ENCODE results near the gene OR6M1. TPM values are rescaled to one million over a fixed set of nuclear protein-coding genes. Genes with fewer than 3 reads are reported as not detected.

OR6M1 gene
- total RNA-seq, 2 experiments from 2014 or later = not detected

DNA sequence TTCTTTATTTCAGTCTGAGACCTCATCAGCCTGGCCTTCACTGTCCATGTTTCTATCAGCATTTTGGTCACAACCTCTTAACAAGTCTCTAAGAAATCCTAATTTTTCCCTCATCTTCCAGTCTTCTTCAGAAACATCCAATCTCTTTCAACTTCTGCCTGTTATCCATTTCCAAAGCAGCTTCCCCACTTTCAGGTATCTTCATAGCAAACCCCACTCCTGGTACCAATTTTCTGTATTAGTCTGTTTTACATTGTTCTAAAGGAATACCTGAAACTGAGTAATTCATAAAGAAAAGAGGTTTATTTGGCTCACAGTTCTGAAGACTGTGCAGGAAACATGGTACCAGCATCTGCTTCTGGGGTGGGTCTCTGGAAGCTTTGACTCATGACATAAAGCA lies 43.7 kb downstream of the OR6M1 start:
- Mint-ChIP-seq H3K9me3 (peaks cover 19% of the 10 kb centered on the region), H3K4me1 (ENCODE audit: low read depth) (no peaks in the 10 kb centered on the region), H3K27ac (no peak overlapping the region), H3K4me3 (no peak overlapping the region), H3K27me3 (peaks cover 8% of the 10 kb centered on the region), H3K36me3 (ENCODE audit: low read depth) (no peaks in the 10 kb centered on the region)
- TF ChIP-seq, protein P1, sequence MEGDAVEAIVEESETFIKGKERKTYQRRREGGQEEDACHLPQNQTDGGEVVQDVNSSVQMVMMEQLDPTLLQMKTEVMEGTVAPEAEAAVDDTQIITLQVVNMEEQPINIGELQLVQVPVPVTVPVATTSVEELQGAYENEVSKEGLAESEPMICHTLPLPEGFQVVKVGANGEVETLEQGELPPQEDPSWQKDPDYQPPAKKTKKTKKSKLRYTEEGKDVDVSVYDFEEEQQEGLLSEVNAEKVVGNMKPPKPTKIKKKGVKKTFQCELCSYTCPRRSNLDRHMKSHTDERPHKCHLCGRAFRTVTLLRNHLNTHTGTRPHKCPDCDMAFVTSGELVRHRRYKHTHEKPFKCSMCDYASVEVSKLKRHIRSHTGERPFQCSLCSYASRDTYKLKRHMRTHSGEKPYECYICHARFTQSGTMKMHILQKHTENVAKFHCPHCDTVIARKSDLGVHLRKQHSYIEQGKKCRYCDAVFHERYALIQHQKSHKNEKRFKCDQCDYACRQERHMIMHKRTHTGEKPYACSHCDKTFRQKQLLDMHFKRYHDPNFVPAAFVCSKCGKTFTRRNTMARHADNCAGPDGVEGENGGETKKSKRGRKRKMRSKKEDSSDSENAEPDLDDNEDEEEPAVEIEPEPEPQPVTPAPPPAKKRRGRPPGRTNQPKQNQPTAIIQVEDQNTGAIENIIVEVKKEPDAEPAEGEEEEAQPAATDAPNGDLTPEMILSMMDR (IDR thresholded peaks at IDR 0.05) = no peak
- no peak for DNase-seq
- ChIA-PET POLR2A (no interaction called here), CTCF (no interaction called here)
- ATAC-seq = no peak
- intact Hi-C loops (cut with micrococcal nuclease) = no loop called here

DNA sequence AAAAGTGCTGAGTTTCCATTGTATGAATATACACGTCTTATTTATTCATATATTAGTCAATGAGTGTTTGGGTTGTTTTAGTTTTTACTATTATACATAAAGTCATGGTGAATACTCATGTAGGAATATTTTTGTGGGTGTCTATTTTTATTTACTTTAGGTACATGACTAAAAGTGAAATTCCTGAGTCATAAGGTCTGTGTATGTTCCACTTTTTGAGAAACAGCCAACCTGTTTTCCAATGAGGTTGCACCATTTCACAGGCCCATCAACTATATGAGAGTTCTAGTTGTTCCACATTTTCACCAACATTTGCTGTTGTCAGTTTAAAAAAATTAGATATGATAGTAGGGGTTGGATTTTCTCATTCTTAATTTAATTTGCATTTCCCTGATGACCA lies 45.3 kb downstream of the OR6M1 start:
- TF ChIP-seq, protein P1 (IDR thresholded peaks at IDR 0.05) = no peak
- no peaks in the 10 kb centered on the region for H3K4me1 Mint-ChIP-seq (ENCODE audit: low read depth)
- no peak overlapping the region for H3K27ac Mint-ChIP-seq
- ATAC-seq = no peak
- POLR2A ChIA-PET = no interaction called here
- H3K4me3 Mint-ChIP-seq = no peak overlapping the region
- H3K27me3 Mint-ChIP-seq = peaks cover 8% of the 10 kb centered on the region
- CTCF ChIA-PET = no interaction called here
- intact Hi-C loops (cut with micrococcal nuclease) = no loop called here
- DNase-seq = no peak
- H3K36me3 Mint-ChIP-seq (ENCODE audit: low read depth) = no peaks in the 10 kb centered on the region
- H3K9me3 Mint-ChIP-seq = peaks cover 19% of the 10 kb centered on the region

DNA sequence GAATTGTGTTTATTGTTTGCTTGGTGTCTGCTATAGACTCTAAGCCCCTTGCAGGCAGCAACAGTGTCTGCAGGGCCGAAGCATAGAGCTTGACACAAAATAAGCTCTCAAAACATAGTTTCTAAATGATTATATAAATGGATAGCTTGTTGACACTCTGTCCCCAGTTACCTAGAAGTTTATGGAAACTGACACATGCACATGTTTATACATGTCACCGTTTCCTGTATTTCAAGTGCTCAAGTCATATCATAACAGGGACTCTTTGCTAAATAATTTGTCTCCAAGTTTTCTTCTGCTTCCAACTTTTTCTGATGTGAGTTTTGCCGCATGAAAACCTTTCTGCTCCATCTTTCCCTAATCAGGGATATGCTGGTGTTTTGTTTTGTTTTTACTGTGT lies 48.2 kb downstream of the OR6M1 start:
- H3K9me3 Mint-ChIP-seq = peaks cover 12% of the 10 kb centered on the region
- H3K36me3 Mint-ChIP-seq (ENCODE audit: low read depth) = no peaks in the 10 kb centered on the region
- H3K27me3 Mint-ChIP-seq = peaks cover 12% of the 10 kb centered on the region
- ChIA-PET POLR2A (no interaction called here), CTCF (no interaction called here)
- DNase-seq (no peak), ATAC-seq (no peak)
- no peak overlapping the region for H3K4me3 Mint-ChIP-seq
- TF ChIP-seq, protein P1 (IDR thresholded peaks at IDR 0.05) = no peak
- intact Hi-C loops (cut with micrococcal nuclease) = no loop called here
- peaks cover 11% of the 10 kb centered on the region for H3K4me1 Mint-ChIP-seq (ENCODE audit: low read depth)
- no peak overlapping the region for H3K27ac Mint-ChIP-seq

DNA sequence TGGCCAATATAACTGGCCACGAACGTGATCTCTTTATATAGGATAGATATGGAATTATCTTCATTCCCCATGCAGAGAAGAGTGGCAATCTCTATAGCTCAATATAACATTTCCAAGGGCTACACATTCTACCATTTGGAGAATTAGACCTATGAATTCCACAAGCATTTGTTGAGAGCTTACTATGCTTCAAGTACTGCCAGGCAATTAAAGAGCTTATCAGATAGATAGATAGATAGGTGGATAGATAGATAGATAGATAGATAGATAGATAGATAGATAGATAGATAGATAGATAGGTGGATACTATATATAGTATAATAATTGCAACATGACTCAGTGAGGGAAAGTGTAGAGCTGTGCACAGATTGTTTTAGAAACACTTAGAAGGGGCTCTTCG lies 50.3 kb downstream of the OR6M1 start:
- no peak for ATAC-seq
- peaks cover 24% of the 10 kb centered on the region for H3K27me3 Mint-ChIP-seq
- POLR2A ChIA-PET = no interaction called here

More for the DNA sequence above, 50.3 kb downstream of the OR6M1 start:
- TF ChIP-seq, protein P1 (IDR thresholded peaks at IDR 0.05) = no peak
- intact Hi-C loops (cut with micrococcal nuclease) = no loop called here
- Mint-ChIP-seq H3K9me3 (no peaks in the 10 kb centered on the region), H3K4me1 (ENCODE audit: low read depth) (peaks cover 13% of the 10 kb centered on the region), H3K36me3 (ENCODE audit: low read depth) (no peaks in the 10 kb centered on the region), H3K4me3 (no peak overlapping the region), H3K27ac (no peak overlapping the region)
- no peak for DNase-seq
- CTCF ChIA-PET = interaction anchor here (1.1 kb wide), 1 partner anchor 48 kb away, joined by 3 read pairs; no protein-coding TSS in a partner anchor

Other genes with a start within 250 kb of the OR6M1 start
- not detected for gene SCN3B, start 151.7 kb downstream of the OR6M1 start, total RNA-seq
- 10 to 100 TPM; 11.1 to 13.6 TPM for gene ZNF202, start 64.7 kb downstream of the OR6M1 start, total RNA-seq
- gene OR6X1, start 51.8 kb downstream of the OR6M1 start, total RNA-seq = not detected
- not detected for gene TMEM225, start 79.3 kb upstream of the OR6M1 start, total RNA-seq
- gene OR8D4, start 95.8 kb upstream of the OR6M1 start, total RNA-seq = not detected
- gene OR4D5, start 133.3 kb upstream of the OR6M1 start, total RNA-seq = not detected
- gene OR6T1, start 137.5 kb upstream of the OR6M1 start, total RNA-seq = not detected
- not detected for gene OR10S1, start 171.4 kb upstream of the OR6M1 start, total RNA-seq
- not detected for gene OR10G6, start 188.8 kb upstream of the OR6M1 start, total RNA-seq
- gene OR10G4, start 206.6 kb upstream of the OR6M1 start, total RNA-seq = not detected
- gene OR10G9, start 216.7 kb upstream of the OR6M1 start, total RNA-seq = not detected
- gene OR10G8, start 220.4 kb upstream of the OR6M1 start, total RNA-seq = not detected
- gene OR10G7, start 235.0 kb upstream of the OR6M1 start, total RNA-seq = not detected

All from activated CD8-positive, alpha-beta T cell treated with anti-CD3 and anti-CD28 coated beads for 36 hours (primary cell).